ENCODE data around the gene RDX. TPM values are rescaled to one million over a fixed set of nuclear protein-coding genes. Genes with fewer than 3 reads are reported as not detected.

The RDX gene
- polyA plus RNA-seq, 2 of the 4 experiments (the other 2 are of a cell fraction): 158 to 183 TPM

GRCh38 chr11:110340436-110340835 lies 44.0 kb upstream of the RDX start:
- Histone ChIP-seq H3K9me3 (no peaks in the 10 kb centered on the region), H3K4me2 (no peak overlapping the region), H3K4me1 (peaks cover 11% of the 10 kb centered on the region), H3K4me3 (no peak overlapping the region), H3K27ac (peak overlapping the region in 1 of 2 experiments; percentile 44; a peak in 1 of 6 replicates)
- ChIA-PET POLR2A (no interaction called here), CTCF (no interaction called here)
- DNase-seq (ENCODE audit: low read depth in 1 of 2, low spot score in 1 of 2) (no peak), FAIRE-seq (no peak), ATAC-seq (no peak)
- no peak for TF ChIP-seq GATA3 (IDR thresholded peaks at IDR 0.05; ENCODE audit: borderline replicate concordance)
- no peak for TF ChIP-seq HOXA7 (CRISPR knock-in tag; IDR thresholded peaks at IDR 0.05)
- WGBS (ENCODE audit: missing lambda C conversion rate): 77% methylated on average over 2 of the region's 2 CpGs

- ChIA-PET POLR2A (interaction anchor here (0.9 kb wide), 2 partner anchors 10 to 12 kb away, joined by 3 read pairs; no protein-coding TSS in a partner anchor), CTCF (no interaction called here)
These were observed 43.2 kb upstream of the RDX start for GRCh38 chr11:110339456-110340250.

More at GRCh38 chr11:110339456-110340250, 43.2 kb upstream of the RDX start:
- Histone ChIP-seq H3K4me2 (no peak overlapping the region), H3K27ac (peak overlapping the region in 1 of 2 experiments; percentile 44; a peak in 3 of 6 replicates), H3K9me3 (no peaks in the 10 kb centered on the region), H3K4me3 (no peak overlapping the region), H3K4me1 (peaks cover 14% of the 10 kb centered on the region)
- TF ChIP-seq RFX5 (IDR thresholded peaks at IDR 0.05) (no peak), GATA3 (IDR thresholded peaks at IDR 0.05; ENCODE audit: borderline replicate concordance) (no peak), EHMT2 (IDR thresholded peaks at IDR 0.05; ENCODE audit: low read depth) (no peak), ZC3H11A (IDR thresholded peaks at IDR 0.05) (no peak), RARB (CRISPR knock-in tag; IDR thresholded peaks at IDR 0.05) (no peak), E2F6 (IDR thresholded peaks at IDR 0.05; ENCODE audit: borderline replicate concordance, low read depth) (no peak), BHLHE40 (IDR thresholded peaks at IDR 0.05; ENCODE audit: low read depth, low read length) (no peak), ZFP36 (IDR thresholded peaks at IDR 0.05; ENCODE audit: borderline replicate concordance, partially characterized antibody) (no peak), ESRRA (IDR thresholded peaks at IDR 0.05; ENCODE audit: borderline replicate concordance, low read length) (no peak), JUN (IDR thresholded peaks at IDR 0.05) (no peak), EP300 (IDR thresholded peaks at IDR 0.05) (no peak), HOXA7 (CRISPR knock-in tag; IDR thresholded peaks at IDR 0.05) (no peak), HES2 (IDR thresholded peaks at IDR 0.05) (no peak), ATOH8 (CRISPR knock-in tag; IDR thresholded peaks at IDR 0.05; ENCODE audit: low read depth) (no peak), CHD4 (IDR thresholded peaks at IDR 0.05; ENCODE audit: borderline replicate concordance) (no peak), REST (IDR thresholded peaks at IDR 0.05) (no peak), CHD2 (IDR thresholded peaks at IDR 0.05; ENCODE audit: low read length, partially characterized antibody) (no peak), TFCP2L1 (CRISPR knock-in tag; IDR thresholded peaks at IDR 0.05) (no peak), SMC3 (IDR thresholded peaks at IDR 0.05) (no peak), FOXS1 (CRISPR knock-in tag; IDR thresholded peaks at IDR 0.05) (no peak)
- 70% methylated on average over 3 of the region's 3 CpGs for WGBS (ENCODE audit: missing lambda C conversion rate)
- FAIRE-seq (no peak), ATAC-seq (no peak), DNase-seq (ENCODE audit: low read depth in 1 of 2, low spot score in 1 of 2) (no peak)

All from A549 (cell line).